T47D (cell line): ENCODE results near the gene ABCB1.

Experiments
- DNase-seq, 2 experiments: peaks; one replicate each; pipeline versions ENCODE4 v3.0.0 to v3.0.0-alpha.2; 2011 to 2012; ENCODE audit warnings: low read depth in 1 of 2, low spot score in 1 of 2
- JUND ChIP-seq: IDR thresholded peaks from 2 replicates; pipeline ENCODE4 v1.6.1; 2012; ENCODE audit warnings: low read depth
- in situ Hi-C: cut with HindIII; loops from 2 replicates; pipeline ENCODE4 v1.10.0; 2016; ENCODE audit warnings: low sequenced_read_pairs, low pct_unique_long_range_greater_than_20kb

The ABCB1 gene

DNA sequence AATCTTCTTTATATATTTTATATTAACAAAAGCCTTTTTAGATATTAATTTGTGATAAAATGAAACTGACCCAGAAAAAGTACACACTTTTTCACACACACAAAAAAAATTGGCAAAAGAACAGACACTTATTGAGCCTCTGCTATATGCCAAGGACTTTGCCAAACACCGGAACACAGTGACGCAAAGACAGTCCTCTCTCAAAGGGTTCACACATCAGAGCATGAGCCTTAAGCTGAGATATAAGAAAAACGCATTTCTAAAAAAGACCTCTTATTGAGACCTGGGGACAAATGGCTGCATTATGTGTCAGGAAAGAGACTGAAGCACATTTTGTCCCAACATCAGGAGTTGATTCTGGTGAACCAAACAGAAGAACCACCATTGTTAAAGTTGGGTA is 101.2 kb downstream of the ABCB1 start:
- in situ Hi-C loops: no loop called here
- DNase-seq: no peak
- TF ChIP-seq JUND: no peak

DNA sequence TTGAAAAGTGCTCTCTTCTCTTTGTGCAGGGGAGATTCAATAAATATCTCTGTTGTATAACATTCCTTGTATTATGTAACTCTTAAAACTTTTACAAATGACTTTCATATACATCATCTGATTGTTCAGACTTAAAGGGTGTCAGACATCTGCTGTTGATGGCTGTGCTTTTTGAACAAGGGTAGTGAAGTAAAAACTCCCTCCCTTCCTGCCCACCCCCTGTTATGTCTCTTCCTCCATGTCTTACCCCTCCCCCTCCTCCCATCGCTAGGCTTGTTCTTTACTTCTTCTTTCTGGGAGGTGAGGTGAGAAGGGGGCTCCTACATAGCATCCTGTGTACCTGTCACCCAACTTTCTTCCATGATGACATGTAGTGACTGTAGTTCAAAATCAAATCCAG is 101.8 kb downstream of the ABCB1 start:
- DNase-seq: no peak
- in situ Hi-C loops: no loop called here
- no peak for TF ChIP-seq JUND

DNA sequence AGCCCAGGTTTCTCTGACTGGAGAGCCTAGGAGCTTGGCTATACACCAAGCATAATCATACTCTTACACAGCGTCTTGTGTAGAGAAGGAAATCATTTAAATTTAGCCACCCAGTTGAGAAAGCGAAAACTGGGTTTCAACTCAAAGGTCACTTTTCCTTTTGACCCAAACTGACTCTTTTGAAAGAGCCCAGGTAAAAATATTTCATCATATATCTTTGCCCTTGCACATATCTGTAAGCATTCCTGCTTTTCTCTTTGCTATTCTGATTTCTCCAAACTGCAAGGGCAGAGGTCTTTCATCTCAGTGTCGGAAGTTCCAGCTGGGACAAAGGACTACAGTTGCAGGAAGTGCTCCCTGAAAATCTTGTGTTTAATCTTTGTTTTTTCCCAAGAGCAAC is 103.2 kb downstream of the ABCB1 start:
- TF ChIP-seq JUND: no peak
- in situ Hi-C loops: no loop called here
- DNase-seq: no peak

DNA sequence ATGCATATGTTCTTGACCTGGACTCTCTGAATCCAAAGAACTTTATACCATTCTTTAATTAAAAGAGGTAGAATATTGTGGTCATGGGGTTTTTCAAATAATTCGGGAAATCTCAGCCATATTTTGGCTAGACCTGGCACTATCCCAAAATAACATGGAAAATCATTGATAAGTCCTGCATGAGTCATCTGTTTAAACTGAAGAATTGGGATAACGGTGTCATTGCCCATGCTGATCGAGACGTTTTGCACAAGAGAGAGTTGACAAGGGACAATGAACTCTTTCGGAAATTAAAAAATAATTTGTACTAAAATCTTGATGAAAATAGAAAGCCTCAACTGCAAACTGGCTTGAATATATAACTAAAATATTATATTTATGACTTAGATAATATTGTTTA is 105.3 kb downstream of the ABCB1 start:
- TF ChIP-seq JUND: no peak
- in situ Hi-C loops: no loop called here
- no peak for DNase-seq

DNA sequence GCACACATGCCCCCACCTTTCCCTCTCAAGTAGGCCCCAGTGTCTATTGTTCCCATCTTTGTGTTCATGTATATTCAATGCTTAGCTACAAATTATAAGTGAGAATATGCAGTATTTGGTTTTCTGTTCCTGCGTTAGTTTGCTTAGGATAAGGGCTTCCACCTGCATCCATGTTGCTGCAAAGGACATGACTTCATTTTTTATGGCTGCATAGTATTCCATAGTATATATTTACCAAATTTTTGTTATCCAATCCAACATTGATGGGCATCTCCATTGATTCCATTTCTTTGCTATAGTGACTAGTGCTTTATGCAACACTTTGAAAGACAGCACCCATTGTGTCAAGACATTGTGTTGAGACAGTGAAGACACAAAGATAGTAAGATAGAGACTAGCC is 106.2 kb downstream of the ABCB1 start:
- in situ Hi-C loops: no loop called here
- DNase-seq: no peak
- no peak for TF ChIP-seq JUND

DNA sequence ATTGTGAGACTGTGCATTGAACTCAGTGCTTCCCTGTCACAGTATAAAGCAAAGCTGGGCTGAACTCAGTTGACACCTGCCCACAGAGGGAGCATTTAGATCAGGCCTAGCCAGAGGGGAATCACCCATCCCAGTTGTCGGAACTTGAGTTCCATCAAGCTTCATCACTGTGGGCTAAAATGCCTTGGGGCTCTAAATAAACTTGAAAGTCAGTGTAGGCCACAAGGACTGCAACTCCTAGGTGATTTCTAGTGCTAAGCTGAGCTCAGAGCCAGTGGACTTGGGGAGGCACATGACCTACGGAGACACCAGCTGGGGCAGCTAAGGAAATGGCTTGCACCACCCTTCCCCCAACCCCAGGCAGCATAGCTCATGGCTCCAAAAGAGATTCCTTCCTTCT is 117.6 kb downstream of the ABCB1 start:
- no peak for TF ChIP-seq JUND

DNA sequence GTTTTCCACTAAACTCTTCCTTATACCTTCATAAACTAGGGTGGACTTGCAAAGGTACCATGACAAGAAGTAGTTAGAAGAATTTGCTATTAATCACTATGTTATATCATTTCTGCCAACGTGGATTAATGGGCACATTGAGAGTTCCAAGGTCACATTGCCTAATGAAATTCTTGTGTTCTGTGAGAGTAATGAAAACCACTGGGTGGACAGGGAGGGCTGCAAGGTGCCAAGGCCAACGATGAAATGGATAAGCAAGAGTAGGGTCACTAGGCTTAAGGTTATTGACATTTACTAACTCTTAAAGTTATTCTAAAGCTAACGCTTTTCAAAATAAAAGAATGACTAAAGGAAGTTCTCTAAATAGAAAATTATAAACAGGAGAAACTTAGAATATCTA is 118.6 kb downstream of the ABCB1 start:
- in situ Hi-C loops: no loop called here
- DNase-seq: no peak
- TF ChIP-seq JUND: no peak

More for the DNA sequence above, 117.6 kb downstream of the ABCB1 start:
- DNase-seq: no peak
- in situ Hi-C loops: no loop called here

DNA sequence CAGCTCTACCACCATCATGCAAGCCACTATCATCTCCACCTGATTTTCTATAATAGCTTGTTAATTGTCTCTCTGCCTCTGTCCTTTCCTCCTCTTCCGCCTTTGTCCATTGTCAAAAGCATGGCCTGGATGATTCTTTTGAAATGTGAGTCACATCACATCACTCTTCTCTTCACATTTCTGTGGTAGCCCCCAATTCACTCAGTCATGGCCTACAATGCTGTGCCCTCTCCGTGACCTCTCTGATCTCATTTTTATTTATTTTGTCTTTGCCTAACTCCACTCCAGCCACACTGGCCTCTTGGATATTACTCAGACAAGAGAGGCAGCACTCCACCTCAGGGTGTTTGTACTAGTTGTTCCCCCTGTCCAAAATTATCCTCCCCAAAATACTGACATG is 120.3 kb downstream of the ABCB1 start:
- in situ Hi-C loops: no loop called here
- DNase-seq: no peak
- no peak for TF ChIP-seq JUND

DNA sequence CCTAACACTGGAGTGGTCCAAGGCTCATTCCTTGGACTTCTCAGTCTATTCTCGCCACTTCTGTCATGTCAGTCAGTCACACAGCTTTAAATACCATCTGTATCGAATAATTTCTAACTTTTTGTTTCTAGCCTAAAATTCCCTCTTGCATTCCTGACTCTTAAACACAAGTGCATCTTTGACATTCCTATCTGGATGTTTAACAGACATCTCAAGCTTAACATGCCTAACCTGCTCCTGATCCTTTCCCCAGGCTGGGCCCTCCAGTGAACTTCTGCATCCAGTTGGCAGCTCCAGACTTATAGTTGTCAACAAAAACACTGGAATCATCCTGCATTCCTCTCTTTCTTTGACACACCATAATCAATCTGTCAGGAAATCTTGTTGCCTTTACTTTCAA is 120.7 kb downstream of the ABCB1 start:
- no peak for DNase-seq
- in situ Hi-C loops: no loop called here
- TF ChIP-seq JUND: no peak

DNA sequence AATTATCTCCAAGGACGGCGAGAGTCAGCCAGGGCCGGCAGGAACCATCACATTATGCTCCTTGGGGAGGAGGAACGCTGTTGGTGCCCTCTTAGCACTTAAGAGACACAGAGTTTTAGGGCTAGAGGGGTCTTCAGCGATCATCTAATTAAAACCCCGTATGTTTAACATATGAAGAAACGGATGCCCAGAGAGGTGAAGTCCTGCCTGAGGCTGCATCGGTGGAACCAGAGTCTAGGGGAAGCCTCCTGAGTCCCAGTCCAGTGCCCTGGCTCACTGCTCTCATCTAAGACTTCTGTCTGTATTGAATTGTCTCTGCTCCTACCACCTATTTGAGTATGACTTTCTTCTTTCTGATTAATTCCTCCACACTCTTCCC is 124.5 kb downstream of the ABCB1 start:
- TF ChIP-seq JUND: no peak
- in situ Hi-C loops: no loop called here
- DNase-seq: no peak

DNA sequence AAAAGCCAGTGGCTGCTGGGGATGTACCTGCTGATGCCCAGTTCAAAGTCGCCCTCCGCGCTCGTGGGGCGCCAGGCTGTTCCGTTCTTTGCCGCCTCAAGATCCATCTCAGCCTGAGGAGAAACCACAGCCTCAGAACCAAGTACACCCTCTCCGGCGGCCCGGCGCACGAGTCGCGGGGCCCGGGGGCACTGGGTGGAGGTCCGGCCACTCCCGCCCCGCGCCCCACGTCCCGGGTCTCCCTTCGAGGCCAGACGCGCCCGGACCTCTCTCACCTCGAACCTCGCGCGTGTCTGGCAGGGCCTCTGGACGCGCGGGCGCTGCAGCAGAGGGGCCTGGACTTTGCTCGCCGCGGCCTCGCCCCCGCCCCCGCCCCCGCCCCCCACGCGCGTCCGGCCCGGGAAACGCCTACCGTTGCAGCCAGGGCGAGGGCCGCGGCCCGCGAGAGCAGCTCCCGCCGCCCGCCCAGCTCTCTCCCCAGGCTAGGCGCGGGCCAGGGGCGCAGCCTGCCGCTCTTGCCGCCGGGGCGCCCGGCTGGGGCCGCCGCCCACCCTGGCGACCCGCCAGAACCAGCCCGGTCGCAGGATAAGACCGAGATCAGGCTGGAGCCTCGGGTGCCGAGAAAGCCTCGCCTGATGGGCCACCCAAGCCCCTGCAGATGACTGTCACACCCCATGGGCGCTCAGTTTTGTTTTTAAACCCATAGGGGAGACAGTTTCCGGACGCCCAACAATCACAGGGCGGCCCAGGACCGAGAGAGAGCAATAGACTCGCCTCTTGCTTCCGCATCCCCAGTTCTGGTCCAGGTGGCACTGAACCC is 125.1 kb downstream of the ABCB1 start, which contains the start of gene ABCB4:
Gene ABCB4 (minus strand): TSS at position 322 of the 820 bp plus-strand sequence. CDS start 215 bp downstream, at position 107.
- TF ChIP-seq JUND: no peak
- no peak for DNase-seq
- in situ Hi-C loops: no loop called here

DNA sequence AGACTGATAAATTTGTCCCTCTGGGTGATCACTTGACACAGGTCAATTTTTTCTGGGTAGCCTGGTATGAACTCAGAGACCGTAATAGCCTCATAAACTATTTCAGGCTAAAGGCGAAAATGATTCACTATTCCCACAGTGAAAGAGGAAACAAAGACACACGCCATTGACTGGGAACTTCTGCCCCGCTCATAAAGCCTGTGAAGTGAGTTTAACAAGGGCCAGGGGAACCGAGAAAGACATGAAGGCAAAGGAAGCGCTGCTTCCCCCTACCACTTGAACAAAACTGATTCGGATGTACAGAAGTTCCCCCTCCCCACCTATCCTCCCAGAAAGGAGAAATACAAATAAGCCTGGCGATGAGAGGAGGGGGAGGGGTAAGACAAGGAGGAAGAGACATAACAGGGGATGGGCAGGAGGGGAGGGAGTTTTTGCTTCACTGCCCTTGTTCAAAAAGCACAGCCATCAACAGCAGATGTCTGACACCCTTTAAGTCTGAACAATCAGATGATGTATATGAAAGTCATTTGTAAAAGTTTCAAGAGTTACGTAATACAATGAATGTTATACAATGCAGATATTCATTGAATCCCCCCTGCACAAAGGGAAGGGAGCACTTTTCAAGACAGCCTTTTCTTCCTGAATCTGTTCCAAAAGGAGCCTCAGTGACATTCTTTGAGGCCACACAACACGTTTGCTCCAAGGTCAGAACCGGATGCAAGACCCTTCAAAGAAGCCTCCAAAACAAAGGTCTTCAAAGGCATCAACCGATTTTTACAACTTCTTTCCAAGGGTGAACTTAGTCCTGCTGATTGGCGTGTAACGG is 125.9 kb downstream of the ABCB1 start:
- TF ChIP-seq JUND: no peak
- DNase-seq: no peak

DNA sequence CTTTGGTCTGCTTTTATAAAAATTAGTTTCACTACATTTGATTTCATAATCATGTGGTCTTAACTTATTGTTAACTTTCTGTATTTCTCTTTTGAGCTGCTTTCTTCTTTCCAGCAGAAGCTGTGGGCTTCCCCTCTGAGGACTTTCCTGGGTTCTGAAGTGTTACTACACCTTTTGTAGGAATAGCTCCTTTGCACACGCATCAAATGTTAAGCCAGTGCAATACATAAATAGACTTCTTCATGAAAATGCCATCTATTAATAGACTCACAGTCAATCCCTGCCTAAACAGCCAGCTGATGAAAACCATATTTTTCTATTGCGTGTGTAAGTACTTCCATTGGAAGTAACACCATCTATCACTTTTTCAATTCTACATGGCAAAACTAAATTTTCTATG is 126.7 kb downstream of the ABCB1 start:
- TF ChIP-seq JUND: no peak
- DNase-seq: no peak
- in situ Hi-C loops: no loop called here

More for the DNA sequence above, 125.9 kb downstream of the ABCB1 start:
- in situ Hi-C loops: no loop called here
